HEK293T (cell line): ENCODE data around the gene NR4A1.

Source experiments
- CTCF ChIA-PET: fragments of 350-600 bp; formaldehyde crosslinking; extraction: SDS; loops from one replicate; lab custom pipeline; 2021; ENCODE audit warnings: antibody characterized with exemption, inconsistent platforms; lab: Yijun Ruan, JAX
- POLR2A ChIA-PET: fragments of 350-600 bp; formaldehyde crosslinking; extraction: SDS; loops from one replicate; lab custom pipeline; 2020; ENCODE audit warnings: antibody characterized with exemption, inconsistent platforms; lab: Yijun Ruan, JAX
- DNase-seq: peaks from one replicate; pipeline ENCODE4 v3.0.0; 2012; ENCODE audit warnings: mixed read lengths; ENCODE audit errors: extremely low spot score
- ARNT ChIP-seq: fragments of 450-650 bp; IDR thresholded peaks from 2 replicates; pipeline ENCODE4 v1.6.1; 2017; ENCODE audit warnings: mild to moderate bottlenecking
- BHLHE40 ChIP-seq: fragments of 450-650 bp; IDR thresholded peaks from 2 replicates; pipeline ENCODE4 v1.6.1; 2016; ENCODE audit warnings: mild to moderate bottlenecking, moderate library complexity, borderline replicate concordance
- CTBP1 ChIP-seq: fragments of 450-650 bp; IDR thresholded peaks from 2 replicates; pipeline ENCODE4 v1.6.1; 2016; ENCODE audit warnings: borderline replicate concordance
- ELF4 ChIP-seq: fragments of 450-650 bp; IDR thresholded peaks from 2 replicates; pipeline ENCODE4 v1.6.1; 2017; ENCODE audit warnings: antibody characterized with exemption
- FOXA1 ChIP-seq: fragments of 450-650 bp; IDR thresholded peaks from 2 replicates; pipeline ENCODE4 v1.6.1; 2016; ENCODE audit warnings: mild to moderate bottlenecking
- FOXK2 ChIP-seq: fragments of 450-650 bp; IDR thresholded peaks from 2 replicates; pipeline ENCODE4 v1.6.1; 2016; ENCODE audit warnings: mild to moderate bottlenecking
- FOXM1 ChIP-seq: fragments of 450-650 bp; IDR thresholded peaks from 2 replicates; pipeline ENCODE4 v1.6.1; 2017; ENCODE audit warnings: mild to moderate bottlenecking, borderline replicate concordance
- HDGF ChIP-seq: fragments of 450-650 bp; IDR thresholded peaks from 2 replicates; pipeline ENCODE4 v1.6.1; 2017; ENCODE audit warnings: antibody characterized with exemption, borderline replicate concordance
- L3MBTL2 ChIP-seq: fragments of 450-650 bp; conservative IDR thresholded peaks from 2 replicates; pipeline ENCODE4 v1.6.1; 2016; ENCODE audit warnings: mild to moderate bottlenecking
- LEF1 ChIP-seq: fragments of 450-650 bp; IDR thresholded peaks from 2 replicates; pipeline ENCODE4 v1.6.1; 2017; ENCODE audit warnings: mild to moderate bottlenecking, borderline replicate concordance
- NFRKB ChIP-seq: fragments of 450-650 bp; IDR thresholded peaks from 2 replicates; pipeline ENCODE4 v1.6.1; 2016; ENCODE audit warnings: mild to moderate bottlenecking, moderate library complexity
- PKNOX1 ChIP-seq: fragments of 450-650 bp; IDR thresholded peaks from 2 replicates; pipeline ENCODE4 v1.6.1; 2016
- SP1 ChIP-seq: fragments of 450-650 bp; IDR thresholded peaks from 2 replicates; pipeline ENCODE4 v1.6.1; 2017
- SUZ12 ChIP-seq: fragments of 450-650 bp; IDR thresholded peaks from 2 replicates; pipeline ENCODE4 v1.6.1; 2016; ENCODE audit warnings: mild to moderate bottlenecking
- TARDBP ChIP-seq: fragments of 450-650 bp; IDR thresholded peaks from 2 replicates; pipeline ENCODE4 v1.6.1; 2016
- ZNF384 ChIP-seq: fragments of 450-650 bp; IDR thresholded peaks from 2 replicates; pipeline ENCODE4 v1.6.1; 2016

Gene NR4A1

GRCh38 chr12:52087961-52088820, 36.9 kb downstream of the NR4A1 start:
- CTCF ChIA-PET: interaction anchor here (0.9 to 1.1 kb wide), 2 partner anchors 63 to 65 kb away, joined by 3 to 5 read pairs; no protein-coding TSS in a partner anchor
- no peak for DNase-seq
- POLR2A ChIA-PET: no interaction called here
- no peak for TF ChIP-seq SP1
- no peak for TF ChIP-seq FOXK2
- no peak for TF ChIP-seq BHLHE40
- no peak for TF ChIP-seq FOXM1

- TF ChIP-seq ZNF384: no peak
- TF ChIP-seq HDGF: no peak
- TF ChIP-seq TARDBP: no peak
- TF ChIP-seq ARNT: no peak
- no peak for TF ChIP-seq LEF1
- no peak for TF ChIP-seq ELF4
- TF ChIP-seq NFRKB: no peak
- no peak for TF ChIP-seq FOXA1
- no peak for TF ChIP-seq FOXM1
- no peak for TF ChIP-seq L3MBTL2
- TF ChIP-seq BHLHE40: no peak
- TF ChIP-seq SUZ12: no peak
- TF ChIP-seq FOXK2: no peak
- no peak for TF ChIP-seq CTBP1
- no peak for TF ChIP-seq SP1
- ChIA-PET CTCF (interaction anchor here (0.7 kb wide), 1 partner anchor 18 kb away, joined by 7 read pairs; no protein-coding TSS in a partner anchor), POLR2A (no interaction called here)
- DNase-seq: no peak
Measured at GRCh38 chr12:52089491-52089890, 38.2 kb downstream of the NR4A1 start.

GRCh38 chr12:52090291-52090690, 39.0 kb downstream of the NR4A1 start:
- POLR2A ChIA-PET: no interaction called here
- CTCF ChIA-PET: no interaction called here

GRCh38 chr12:52091061-52091460, 39.8 kb downstream of the NR4A1 start:
- ChIA-PET POLR2A (no interaction called here), CTCF (interaction anchor here (0.9 to 1.2 kb wide), 3 partner anchors 9 to 66 kb away, joined by 3 to 5 read pairs (median 3); no protein-coding TSS in a partner anchor)
- no peak for TF ChIP-seq BHLHE40

More at GRCh38 chr12:52090291-52090690, 39.0 kb downstream of the NR4A1 start:
- DNase-seq: no peak
- TF ChIP-seq NFRKB (no peak), ZNF384 (no peak), ARNT (no peak), TARDBP (no peak), ELF4 (no peak), SUZ12 (no peak), LEF1 (no peak), HDGF (no peak), FOXA1 (no peak), PKNOX1 (no peak), L3MBTL2 (no peak), FOXM1 (no peak), FOXK2 (no peak), BHLHE40 (no peak), CTBP1 (no peak), SP1 (no peak)

GRCh38 chr12:52091869-52092268, 40.6 kb downstream of the NR4A1 start:
- CTCF ChIA-PET: interaction anchor here (1.0 to 1.2 kb wide), 2 partner anchors 9 to 67 kb away, joined by 3 to 5 read pairs; no protein-coding TSS in a partner anchor
- no peak for DNase-seq
- TF ChIP-seq ARNT (no peak), L3MBTL2 (no peak), NFRKB (no peak), FOXM1 (no peak), CTBP1 (no peak)
- POLR2A ChIA-PET: no interaction called here

More at GRCh38 chr12:52091061-52091460, 39.8 kb downstream of the NR4A1 start:
- no peak for DNase-seq

- no peak for DNase-seq
- POLR2A ChIA-PET: no interaction called here
Measured at GRCh38 chr12:52093346-52093745, 42.1 kb downstream of the NR4A1 start.

GRCh38 chr12:52096332-52097044, 45.2 kb downstream of the NR4A1 start:
- POLR2A ChIA-PET: no interaction called here
- TF ChIP-seq FOXM1 (no peak), ZNF384 (no peak), SP1 (no peak), PKNOX1 (no peak), FOXA1 (no peak), ARNT (no peak), NFRKB (no peak), TARDBP (no peak), LEF1 (no peak), FOXK2 (no peak), ELF4 (no peak), BHLHE40 (no peak), L3MBTL2 (no peak)
- CTCF ChIA-PET: no interaction called here
- no peak for DNase-seq

More at GRCh38 chr12:52093346-52093745, 42.1 kb downstream of the NR4A1 start:
- TF ChIP-seq L3MBTL2 (no peak), ELF4 (no peak), ZNF384 (no peak)
- CTCF ChIA-PET: interaction anchor here (1.7 kb wide), 1 partner anchor 68 kb away, joined by 8 read pairs; no protein-coding TSS in a partner anchor
